Kidney (tissue), 14 donors: ENCODE data around the gene SWAP70. TPM values are rescaled to one million over a fixed set of nuclear protein-coding genes. Genes with fewer than 3 reads are reported as not detected.

ENCODE experiments used
- DNase-seq, 5 donors: peaks; one replicate each; pipeline ENCODE4 v3.0.0-alpha.2; 2013 to 2020
- FAIRE-seq: peaks from 2 replicates; lab custom pipeline; 2012; peaks lifted over from hg19 to GRCh38; lab: Jason Lieb, UNC
- H3K27ac ChIP-seq, 2 donors: one replicate each; pipeline ENCODE4 v1.7.0; 2013; ENCODE audit warnings: low read depth in 2 of 2, low read length in 2 of 2, inconsistent platforms in 1 of 2
- H3K27me3 ChIP-seq: one replicate; pipeline ENCODE4 v1.7.1; 2013; ENCODE audit warnings: low read length, inconsistent platforms; ENCODE audit not compliant: control insufficient read depth, insufficient read depth
- H3K36me3 ChIP-seq, 3 donors: one replicate each; pipeline versions ENCODE4 v1.7.0 to v1.7.1; 2013; ENCODE audit warnings: low read length in 3 of 3, control low read depth in 1 of 3, inconsistent platforms in 1 of 3; ENCODE audit not compliant: insufficient read depth in 3 of 3, control insufficient read depth in 2 of 3
- H3K4me1 ChIP-seq, 3 donors: one replicate each; pipeline versions ENCODE4 v1.7.0 to v1.7.1; 2013; ENCODE audit warnings: low read length in 3 of 3, inconsistent platforms in 1 of 3, low read depth in 1 of 3; ENCODE audit not compliant: control insufficient read depth in 2 of 3, insufficient read depth in 2 of 3
- H3K4me3 ChIP-seq, 3 donors: one replicate each; pipeline versions ENCODE4 v1.7.0 to v1.8.1; 2013; ENCODE audit warnings: low read length in 3 of 3, control low read depth in 1 of 3, inconsistent platforms in 1 of 3
- H3K9ac ChIP-seq, 3 donors: one replicate each; pipeline versions ENCODE4 v1.7.0 to v1.7.1; 2013; ENCODE audit warnings: low read length in 3 of 3, control low read depth in 1 of 3, inconsistent platforms in 1 of 3
- H3K9me3 ChIP-seq, 3 donors: one replicate each; pipeline versions ENCODE4 v1.7.0 to v1.7.1; 2013; ENCODE audit warnings: low read length in 3 of 3, control low read depth in 1 of 3, inconsistent platforms in 1 of 3; ENCODE audit not compliant: control insufficient read depth in 2 of 3, insufficient read depth in 1 of 3
- intact Hi-C: fragments of 100-400 bp; cut with DNase I; formaldehyde crosslinking; loops from one replicate; pipeline ENCODE4 v1.11.1; 2022
- polyA plus RNA-seq: library from polyadenylated mRNA; stranded (reverse); fragments of 350-450 nt; fragmentation: Illumina TruSeq; extraction: RNeasy Lipid Tissue Mini Kit (QIAGEN cat#74804); gene quantifications from one replicate; pipeline ENCODE4 v1.2.3, GENCODE V29; 2014; ENCODE audit warnings: low read depth, low replicate concordance; ENCODE audit not compliant: insufficient read depth
- total RNA-seq: library from RNA; stranded (reverse); fragmentation: NEBNext Ultra II Directional; extraction: Animal tissue kit (Norgen Biotek cat#: 25700); gene quantifications from one replicate; pipeline ENCODE4 v1.2.1, GENCODE V29; 2021
- TF ChIP-seq, protein P1 (sequence below): IDR thresholded peaks from 3 replicates; pipeline ENCODE4 v1.5.1; 2012; ENCODE audit warnings: mild to moderate bottlenecking, moderate library complexity, borderline replicate concordance; ENCODE audit not compliant: insufficient read depth; ENCODE audit errors: extremely low read depth
- donor health status: control.
- donor health status: control.
- donor health status: control.
- donor health status: control.
- donor health status: control.
- donor health status: DM: yes; HTN: yes; CAD: no.
- donor health status: Normal renal cell carcinoma (clear cell type).

SWAP70 gene
- total and polyA plus RNA-seq, 2 donors from 2014 or later, result 11.1 to 61.0 TPM

DNA sequence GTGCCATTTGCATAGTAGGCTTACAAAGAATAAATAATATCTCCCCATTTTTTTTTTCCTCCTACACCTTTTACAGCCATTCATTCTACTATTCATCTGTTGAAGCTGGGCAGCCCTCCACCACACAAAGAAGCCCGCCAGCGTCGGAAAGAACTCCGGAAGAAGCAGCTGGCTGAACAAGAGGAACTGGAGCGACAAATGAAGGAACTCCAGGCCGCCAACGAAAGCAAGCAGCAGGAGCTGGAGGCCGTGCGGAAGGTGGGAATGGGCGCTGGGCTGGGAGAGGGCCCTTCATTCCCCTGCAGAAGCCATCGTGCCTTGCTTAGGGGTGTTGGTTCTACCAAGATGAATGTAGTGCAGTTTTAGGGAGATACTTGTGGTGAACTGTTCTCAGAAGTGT lies 68.6 kb downstream of the SWAP70 start:
- Histone ChIP-seq H3K9me3 (no peaks in the 10 kb centered on the region), H3K4me1 (no peaks in the 10 kb centered on the region), H3K27ac (no peak overlapping the region), H3K4me3 (no peak overlapping the region), H3K27me3 (no peaks in the 10 kb centered on the region), H3K9ac (no peak overlapping the region), H3K36me3 (peaks cover 5 to 12% (median 12%) of the 10 kb centered on the region in 3 donors)
- DNase-seq (no peak), FAIRE-seq (no peak)
- TF ChIP-seq, protein P1, sequence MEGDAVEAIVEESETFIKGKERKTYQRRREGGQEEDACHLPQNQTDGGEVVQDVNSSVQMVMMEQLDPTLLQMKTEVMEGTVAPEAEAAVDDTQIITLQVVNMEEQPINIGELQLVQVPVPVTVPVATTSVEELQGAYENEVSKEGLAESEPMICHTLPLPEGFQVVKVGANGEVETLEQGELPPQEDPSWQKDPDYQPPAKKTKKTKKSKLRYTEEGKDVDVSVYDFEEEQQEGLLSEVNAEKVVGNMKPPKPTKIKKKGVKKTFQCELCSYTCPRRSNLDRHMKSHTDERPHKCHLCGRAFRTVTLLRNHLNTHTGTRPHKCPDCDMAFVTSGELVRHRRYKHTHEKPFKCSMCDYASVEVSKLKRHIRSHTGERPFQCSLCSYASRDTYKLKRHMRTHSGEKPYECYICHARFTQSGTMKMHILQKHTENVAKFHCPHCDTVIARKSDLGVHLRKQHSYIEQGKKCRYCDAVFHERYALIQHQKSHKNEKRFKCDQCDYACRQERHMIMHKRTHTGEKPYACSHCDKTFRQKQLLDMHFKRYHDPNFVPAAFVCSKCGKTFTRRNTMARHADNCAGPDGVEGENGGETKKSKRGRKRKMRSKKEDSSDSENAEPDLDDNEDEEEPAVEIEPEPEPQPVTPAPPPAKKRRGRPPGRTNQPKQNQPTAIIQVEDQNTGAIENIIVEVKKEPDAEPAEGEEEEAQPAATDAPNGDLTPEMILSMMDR, result no peak
- intact Hi-C loops, result no loop called here

DNA sequence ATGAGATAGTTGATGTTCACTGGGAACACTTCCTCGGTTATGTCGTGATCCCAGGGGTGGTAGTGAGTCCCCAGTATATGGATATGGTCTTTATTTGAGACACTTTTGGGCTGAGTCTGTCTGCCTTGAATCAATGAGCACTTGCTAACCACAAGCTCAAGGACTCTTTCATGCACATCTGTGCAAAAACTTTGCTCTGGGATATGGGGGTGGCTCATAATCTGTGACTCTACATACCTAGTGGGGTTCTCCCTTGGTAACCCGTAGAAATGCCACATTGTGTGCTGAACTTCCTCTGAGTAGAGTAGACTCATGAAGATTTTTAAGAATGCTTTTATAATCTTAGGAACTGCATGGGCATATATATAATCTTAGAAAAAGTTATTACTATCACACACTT lies 69.3 kb downstream of the SWAP70 start:
- Histone ChIP-seq H3K4me1 (no peaks in the 10 kb centered on the region), H3K27me3 (no peaks in the 10 kb centered on the region), H3K36me3 (peaks cover 5 to 15% (median 12%) of the 10 kb centered on the region in 3 donors), H3K9ac (no peak overlapping the region), H3K4me3 (no peak overlapping the region), H3K9me3 (no peaks in the 10 kb centered on the region), H3K27ac (no peak overlapping the region)
- intact Hi-C loops, result no loop called here
- DNase-seq (no peak), FAIRE-seq (no peak)
- TF ChIP-seq, protein P1, result no peak

DNA sequence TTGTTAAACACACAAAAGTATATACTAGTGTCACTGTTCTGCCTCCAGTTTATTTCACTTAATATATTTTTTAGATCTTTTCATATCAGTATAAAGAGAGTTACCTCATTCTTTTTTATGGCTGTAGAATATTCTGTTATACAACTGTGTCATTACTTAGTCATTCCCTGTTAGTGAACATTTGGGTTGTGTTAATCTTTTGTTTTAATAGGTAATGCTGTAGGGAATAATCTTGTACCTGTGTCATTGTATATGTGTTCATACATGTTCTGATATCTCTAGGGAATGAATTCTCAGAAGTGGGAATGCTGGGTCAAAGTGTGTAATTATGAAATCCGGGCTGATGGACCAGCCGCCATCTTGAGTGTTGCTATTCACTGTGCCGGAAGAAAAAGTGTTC lies 71.4 kb downstream of the SWAP70 start:
- TF ChIP-seq, protein P1, result no peak
- peaks cover 6 to 26% (median 14%) of the 10 kb centered on the region in 3 donors for H3K36me3 ChIP-seq
- DNase-seq (no peak), FAIRE-seq (no peak)
- no peaks in the 10 kb centered on the region for H3K4me1 ChIP-seq
- no peaks in the 10 kb centered on the region for H3K27me3 ChIP-seq
- H3K4me3 ChIP-seq, result no peak overlapping the region
- intact Hi-C loops, result no loop called here
- no peaks in the 10 kb centered on the region for H3K9me3 ChIP-seq
- H3K9ac ChIP-seq, result no peak overlapping the region
- H3K27ac ChIP-seq, result no peak overlapping the region

DNA sequence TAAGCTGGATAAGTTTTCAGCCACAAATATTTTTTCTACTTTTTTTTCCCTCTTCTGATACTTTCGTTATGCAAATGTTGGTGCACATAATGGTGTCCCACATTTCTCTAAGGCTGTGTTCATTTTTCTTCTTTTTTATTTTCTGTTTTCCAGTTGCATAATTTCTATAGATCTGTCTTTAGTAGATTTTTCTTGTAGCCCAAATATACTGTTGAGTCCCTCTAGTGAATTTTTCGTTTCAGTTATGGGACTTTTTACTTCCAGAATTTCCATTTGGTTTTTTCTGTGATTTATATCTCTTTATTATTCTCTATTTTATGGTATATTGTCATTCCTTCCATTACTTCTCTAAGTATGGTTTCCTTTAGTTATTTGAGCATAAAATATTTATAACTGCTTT lies 72.0 kb downstream of the SWAP70 start:
- intact Hi-C loops, result no loop called here
- no peak for FAIRE-seq
- no peak overlapping the region for H3K9ac ChIP-seq
- H3K36me3 ChIP-seq, result peaks cover 6 to 31% (median 15%) of the 10 kb centered on the region in 3 donors
- no peak overlapping the region for H3K4me3 ChIP-seq
- H3K27ac ChIP-seq, result no peak overlapping the region
- DNase-seq, result no peak
- TF ChIP-seq, protein P1, result no peak
- no peaks in the 10 kb centered on the region for H3K4me1 ChIP-seq
- no peaks in the 10 kb centered on the region for H3K27me3 ChIP-seq
- no peaks in the 10 kb centered on the region for H3K9me3 ChIP-seq
